Sigmoid colon (tissue), 7 donors: ENCODE results near the gene PCLO. TPM values are rescaled to one million over a fixed set of nuclear protein-coding genes. Genes with fewer than 3 reads are reported as not detected.

Source experiments
- DNase-seq: peaks from one replicate; pipeline ENCODE4 v3.0.0-alpha.2; 2019
- H3K27ac ChIP-seq, 4 donors: fragments of 200-600 bp; sonication (generic); one replicate each; pipeline ENCODE4 v1.5.1; 2016 to 2019; ENCODE audit warnings: mild to moderate bottlenecking in 1 of 4
- H3K27me3 ChIP-seq, 3 donors: fragments of 200-600 bp; sonication (generic); one replicate each; pipeline ENCODE4 v1.5.1; 2019; ENCODE audit warnings: mild to moderate bottlenecking in 1 of 3
- H3K36me3 ChIP-seq, 4 donors: fragments of 200-600 bp; sonication (generic); one replicate each; pipeline ENCODE4 v1.5.1; 2016 to 2019
- H3K4me1 ChIP-seq, 4 donors: fragments of 200-600 bp; sonication (generic); one replicate each; pipeline ENCODE4 v1.5.1; 2017 to 2019
- H3K4me3 ChIP-seq, 4 donors: fragments of 200-600 bp; sonication (generic); one replicate each; pipeline ENCODE4 v1.5.1; 2017 to 2019; ENCODE audit warnings: mild to moderate bottlenecking in 2 of 4, moderate library complexity in 1 of 4
- H3K9me3 ChIP-seq, 4 donors: fragments of 200-600 bp in 3 of 4; sonication (generic) in 3 of 4; one replicate each; pipeline versions ENCODE4 v1.5.1 to v1.6.1; 2013 to 2019
- CTCF ChIP-seq, 4 experiments: fragments of 450-650 bp in 3 of 4; fragments of 200-600 bp in 1 of 4; IDR thresholded peaks; one replicate each; pipeline ENCODE4 v1.5.1; 2016 to 2019; ENCODE audit warnings: antibody characterized with exemption in 4 of 4, mild to moderate bottlenecking in 3 of 4, moderate library complexity in 2 of 4
- EP300 ChIP-seq, 4 donors: sonication (generic); formaldehyde crosslinking; IDR thresholded peaks; one replicate each; pipeline ENCODE4 v1.6.1; 2017; ENCODE audit warnings: antibody characterized with exemption in 4 of 4
- POLR2A ChIP-seq, 2 donors: fragments of 450-650 bp; IDR thresholded peaks; one replicate each; pipeline ENCODE4 v1.6.1; 2016; ENCODE audit warnings: antibody characterized with exemption in 2 of 2, mild to moderate bottlenecking in 2 of 2, moderate library complexity in 2 of 2
- POLR2AphosphoS5 ChIP-seq, 4 donors: sonication (generic); formaldehyde crosslinking; IDR thresholded peaks; one replicate each; pipeline ENCODE4 v1.6.1; 2017; ENCODE audit warnings: antibody characterized with exemption in 4 of 4
- WGBS, 2 donors: extraction: QIAGEN DNeasy Blood & Tissue Kit; methylation state at CpG; one replicate each; pipeline ENCODE4 v1.1.7; 2013; 5-methylcytosine and 5-hydroxymethylcytosine counted together
- intact Hi-C: fragments of 100-400 bp; cut with DNase I; formaldehyde crosslinking; loops from one replicate; pipeline ENCODE4 v1.15.1; 2023
- polyA plus RNA-seq, 3 donors: library from polyadenylated mRNA; stranded (reverse); fragments of 200-250 nt; gene quantifications; one replicate each; pipeline ENCODE4 v1.2.3, GENCODE V29; 2013
- total RNA-seq, 4 donors: library from RNA; depleted of rRNA; stranded (reverse); fragments of >200 nt; gene quantifications; one replicate each; pipeline ENCODE4 v1.1.0, GENCODE V29; 2016
- donor health status: healthy with polysubstance abuse.
- donor health status: Bipolar disorder and iron deficiency.
- donor health status: healthy.

The PCLO gene
- total and polyA plus RNA-seq, 7 donors, result 1.4 to 6.1 (median 2.8) TPM

- 88 to 90% methylated on average over 1 of the region's 1 CpG for WGBS, 2 donors
- intact Hi-C loops, result no loop called here
- H3K27ac ChIP-seq, result no peak overlapping the region
- DNase-seq, result no peak
- H3K9me3 ChIP-seq, result no peaks in the 10 kb centered on the region
- H3K27me3 ChIP-seq, result no peaks in the 10 kb centered on the region
- no peaks in the 10 kb centered on the region for H3K36me3 ChIP-seq
- peaks cover 0 to 14% (median 3%) of the 10 kb centered on the region in 4 donors for H3K4me1 ChIP-seq
- TF ChIP-seq CTCF (IDR thresholded peaks at IDR 0.05) (no peak), POLR2AphosphoS5 (IDR thresholded peaks at IDR 0.05) (no peak), EP300 (IDR thresholded peaks at IDR 0.05) (no peak), POLR2A (IDR thresholded peaks at IDR 0.05) (no peak)
- no peak overlapping the region for H3K4me3 ChIP-seq
Measured at GRCh38 chr7:82841828-82842227, 320.9 kb downstream of the PCLO start.

GRCh38 chr7:82840061-82840460 is 322.6 kb downstream of the PCLO start:
- H3K27me3 ChIP-seq, result no peaks in the 10 kb centered on the region
- H3K27ac ChIP-seq, result no peak overlapping the region
- intact Hi-C loops, result no loop called here
- DNase-seq, result no peak
- no peak for TF ChIP-seq CTCF (IDR thresholded peaks at IDR 0.05)
- TF ChIP-seq EP300 (IDR thresholded peaks at IDR 0.05), result no peak
- TF ChIP-seq POLR2A (IDR thresholded peaks at IDR 0.05), result no peak
- no peak for TF ChIP-seq POLR2AphosphoS5 (IDR thresholded peaks at IDR 0.05)
- 69 to 71% methylated on average over 3 of the region's 3 CpGs for WGBS, 2 donors
- no peaks in the 10 kb centered on the region for H3K36me3 ChIP-seq
- H3K9me3 ChIP-seq, result no peaks in the 10 kb centered on the region
- H3K4me3 ChIP-seq, result no peak overlapping the region
- peaks cover 0 to 14% (median 3%) of the 10 kb centered on the region in 4 donors for H3K4me1 ChIP-seq

- Histone ChIP-seq H3K4me1 (peaks cover 0 to 14% (median 3%) of the 10 kb centered on the region in 4 donors), H3K27ac (no peak overlapping the region), H3K4me3 (no peak overlapping the region), H3K36me3 (no peaks in the 10 kb centered on the region), H3K27me3 (no peaks in the 10 kb centered on the region), H3K9me3 (no peaks in the 10 kb centered on the region)
- intact Hi-C loops, result no loop called here
- no peak for DNase-seq
- TF ChIP-seq EP300 (IDR thresholded peaks at IDR 0.05), result no peak
- TF ChIP-seq POLR2AphosphoS5 (IDR thresholded peaks at IDR 0.05), result no peak
- TF ChIP-seq POLR2A (IDR thresholded peaks at IDR 0.05), result no peak
- TF ChIP-seq CTCF (IDR thresholded peaks at IDR 0.05), result no peak
- WGBS, 2 donors, result 73 to 82% methylated on average over 4 of the region's 4 CpGs
Measured at GRCh38 chr7:82839555-82839954, 323.1 kb downstream of the PCLO start.

- DNase-seq, result no peak
- H3K4me1 ChIP-seq, result peaks cover 0 to 14% (median 3%) of the 10 kb centered on the region in 4 donors
- TF ChIP-seq POLR2AphosphoS5 (IDR thresholded peaks at IDR 0.05) (no peak), POLR2A (IDR thresholded peaks at IDR 0.05) (no peak), CTCF (IDR thresholded peaks at IDR 0.05) (no peak), EP300 (IDR thresholded peaks at IDR 0.05) (no peak)
- no peaks in the 10 kb centered on the region for H3K27me3 ChIP-seq
- no peaks in the 10 kb centered on the region for H3K9me3 ChIP-seq
- intact Hi-C loops, result no loop called here
- H3K27ac ChIP-seq, result no peak overlapping the region
- no peaks in the 10 kb centered on the region for H3K36me3 ChIP-seq
- no peak overlapping the region for H3K4me3 ChIP-seq
Measured at GRCh38 chr7:82839063-82839462, 323.6 kb downstream of the PCLO start.

GRCh38 chr7:82838314-82838713 is 324.4 kb downstream of the PCLO start:
- intact Hi-C loops, result no loop called here
- Histone ChIP-seq H3K4me1 (peaks cover 0 to 14% (median 3%) of the 10 kb centered on the region in 4 donors), H3K27ac (no peak overlapping the region), H3K9me3 (no peaks in the 10 kb centered on the region), H3K27me3 (no peaks in the 10 kb centered on the region), H3K4me3 (no peak overlapping the region), H3K36me3 (no peaks in the 10 kb centered on the region)
- DNase-seq, result no peak
- TF ChIP-seq EP300 (IDR thresholded peaks at IDR 0.05) (no peak), POLR2A (IDR thresholded peaks at IDR 0.05) (no peak), CTCF (IDR thresholded peaks at IDR 0.05) (no peak), POLR2AphosphoS5 (IDR thresholded peaks at IDR 0.05) (no peak)
